Lung microvascular endothelial cell (primary cell): ENCODE measurements around the gene PHF1. TPM values are rescaled to one million over a fixed set of nuclear protein-coding genes. Genes with fewer than 3 reads are reported as not detected.
"Not testable (repeated sequence)": the region's sequence is repeated elsewhere in the genome, so short reads cannot be mapped to it uniquely, and the experiment has no call there.

Experiments used
- DNase-seq, 2 donors: peaks; one replicate each; pipeline versions ENCODE4 v3.0.0 to v3.0.0-alpha.2; 2010; ENCODE audit warnings: low read depth in 2 of 2
- total RNA-seq: library from RNA; depleted of rRNA; stranded (reverse); fragments of >200 nt; gene quantifications from 2 replicates; pipeline ENCODE4 v1.2.1, GENCODE V29; 2014

Gene PHF1
- total RNA-seq = 5.4 and 9.7 TPM in 2 replicates

DNA sequence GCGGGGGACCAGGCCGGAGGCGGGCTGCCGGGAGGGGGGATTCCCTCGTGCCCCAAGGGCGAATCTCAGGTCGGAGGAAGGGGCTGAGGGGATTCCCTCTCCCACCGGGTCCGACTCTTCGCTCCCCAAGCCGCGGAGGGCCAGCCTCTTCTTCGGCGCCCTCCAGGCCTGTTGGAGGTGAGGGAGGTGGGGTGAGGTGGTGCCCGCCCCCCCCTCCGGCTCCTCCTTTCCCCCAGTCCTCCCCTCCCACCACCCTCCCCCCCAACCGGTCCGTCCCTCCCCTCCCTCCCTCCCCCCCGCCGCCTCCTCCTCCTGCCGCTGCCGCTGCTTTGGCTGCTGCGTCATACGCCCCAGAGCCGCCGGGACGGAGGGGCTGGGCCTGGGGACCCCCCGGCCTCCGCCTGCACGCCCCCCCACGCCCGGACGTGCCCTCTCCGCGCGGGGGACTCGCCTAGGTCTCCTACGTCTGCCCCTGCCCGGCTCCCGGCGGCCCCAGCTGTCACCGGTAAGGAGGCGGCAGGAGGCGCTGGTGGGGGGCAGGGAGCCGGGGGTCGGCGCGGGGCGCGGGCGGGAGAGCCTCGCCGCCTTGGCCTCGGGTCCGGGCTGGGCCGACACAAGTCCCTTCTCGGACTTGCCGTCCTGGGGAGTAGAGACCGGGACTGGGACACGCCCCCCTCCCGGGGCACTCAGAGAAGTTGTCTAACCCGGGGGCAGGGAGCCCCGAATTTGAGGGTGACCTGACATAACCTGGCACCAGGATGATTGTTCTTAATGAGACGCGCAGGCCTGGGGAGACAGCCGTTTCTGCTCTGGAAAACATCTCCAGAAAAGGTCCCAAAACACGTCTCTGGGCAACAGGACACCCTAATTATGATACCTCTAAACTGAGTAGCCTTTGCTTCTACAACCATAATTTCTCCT, at the start of gene PHF1:
TSS of gene PHF1 (plus strand) at position 304 of the 921 bp plus-strand sequence. CDS start 1,250 bp downstream, outside the sequence.
- peak; percentile 83 to 88 for DNase-seq

DNA sequence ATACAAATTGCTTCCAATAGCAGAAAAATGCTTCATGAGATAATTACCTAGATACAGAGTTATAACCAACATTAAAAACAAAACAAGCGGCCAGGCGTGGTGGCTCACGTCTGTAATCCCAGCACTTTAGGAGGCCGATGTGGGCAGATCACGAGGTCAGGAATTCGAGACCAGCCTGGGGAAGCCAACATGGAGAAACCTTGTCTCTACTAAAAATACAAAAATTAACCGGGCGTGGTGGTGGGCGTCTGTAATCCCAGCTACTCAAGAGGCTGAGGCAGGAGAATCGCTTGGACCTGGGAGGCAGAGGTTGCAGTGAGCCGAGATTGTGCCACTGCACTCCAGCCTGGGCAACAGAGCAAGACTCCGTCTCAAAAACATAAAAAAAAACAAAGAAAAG, 47.3 kb upstream of the PHF1 start:
- DNase-seq = not testable (repeated sequence)

DNA sequence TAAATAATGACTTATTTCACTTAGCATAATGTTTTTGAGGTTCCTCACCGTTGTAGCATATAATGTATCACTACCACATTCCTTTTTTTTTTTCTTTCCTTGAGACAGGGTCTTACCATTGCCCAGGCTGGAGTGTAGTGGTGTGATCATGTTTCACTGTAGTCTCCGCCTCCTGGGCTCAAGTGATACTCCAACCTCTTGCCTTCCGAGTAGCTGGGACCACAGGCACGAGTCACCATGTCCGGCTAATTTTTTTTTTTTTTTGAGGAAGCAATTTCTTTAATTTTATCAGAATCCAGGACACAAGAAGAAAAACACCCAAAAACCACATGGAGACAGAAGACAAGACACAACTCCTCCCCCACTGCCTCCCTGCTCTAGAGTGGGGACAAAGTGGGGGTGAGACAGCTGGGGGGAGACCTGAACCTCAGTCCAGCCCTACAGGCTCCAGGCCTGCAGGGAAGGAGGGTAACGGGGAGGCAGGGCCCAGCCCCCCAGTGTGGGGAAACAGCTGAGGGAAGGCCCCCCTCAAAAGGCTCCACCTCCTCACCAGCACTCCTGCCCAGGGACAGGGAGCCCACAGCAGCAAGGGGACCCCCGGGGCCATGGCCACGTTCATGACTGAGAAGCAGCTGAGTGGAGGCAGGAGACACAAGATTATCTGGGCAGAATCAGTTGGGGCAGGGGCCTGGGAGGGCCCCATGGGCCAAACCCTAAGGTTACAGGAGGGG, 46.2 kb upstream of the PHF1 start:
- DNase-seq = peak in 1 of 2 donors; percentile 14

- DNase-seq = not testable (repeated sequence)
These were observed 45.4 kb upstream of the PHF1 start for GRCh38 chr6:33365206-33365971.

DNA sequence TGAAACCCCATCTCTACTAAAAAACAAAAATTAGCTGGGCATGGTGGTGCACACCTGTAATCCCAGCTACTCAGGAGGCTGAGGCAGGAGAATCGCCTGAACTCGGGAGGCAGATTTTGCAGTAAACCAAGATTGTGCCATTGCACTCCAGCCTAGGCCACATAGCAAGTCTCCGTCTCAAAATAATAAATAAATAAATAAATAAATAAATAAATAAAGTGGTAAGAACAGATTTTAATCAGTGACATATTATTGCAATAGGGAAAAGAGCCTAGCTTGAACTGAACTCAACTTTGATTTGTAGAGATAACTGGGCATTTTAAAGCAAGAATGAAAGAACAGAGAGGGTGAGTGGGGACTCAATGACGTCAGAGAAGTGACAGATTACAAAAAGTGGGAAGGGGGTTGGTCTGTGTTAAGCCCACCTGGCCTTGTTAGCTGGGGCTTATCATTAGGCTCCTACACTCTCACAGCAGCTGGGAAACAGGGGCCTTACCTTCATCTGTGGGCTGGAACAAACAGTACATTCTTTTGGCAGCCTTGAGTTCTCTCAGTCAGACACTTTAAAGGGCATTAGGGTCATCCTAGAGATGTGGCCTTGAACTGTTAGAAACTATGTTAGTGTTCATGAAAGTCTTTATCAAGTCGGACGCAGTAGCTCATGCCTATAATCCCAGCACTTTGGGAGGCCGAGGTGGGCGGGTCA, 43.7 kb upstream of the PHF1 start:
- no peak for DNase-seq

DNA sequence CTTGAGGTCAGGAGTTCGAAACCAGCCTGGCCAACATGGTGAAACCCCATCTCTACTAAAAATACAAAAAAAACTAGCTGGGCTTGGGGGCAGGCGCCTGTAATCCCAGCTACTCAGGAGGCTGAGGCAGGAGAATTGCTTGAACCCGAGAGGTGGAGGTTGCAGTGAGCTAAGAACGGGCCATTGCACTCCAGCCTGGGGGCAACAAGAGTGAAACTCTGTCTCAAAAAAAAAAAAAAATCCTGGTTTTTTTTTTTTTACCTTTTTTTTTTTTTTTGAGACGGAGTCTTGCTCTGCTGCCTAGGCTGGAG, 43.1 kb upstream of the PHF1 start:
- not testable (repeated sequence) for DNase-seq

DNA sequence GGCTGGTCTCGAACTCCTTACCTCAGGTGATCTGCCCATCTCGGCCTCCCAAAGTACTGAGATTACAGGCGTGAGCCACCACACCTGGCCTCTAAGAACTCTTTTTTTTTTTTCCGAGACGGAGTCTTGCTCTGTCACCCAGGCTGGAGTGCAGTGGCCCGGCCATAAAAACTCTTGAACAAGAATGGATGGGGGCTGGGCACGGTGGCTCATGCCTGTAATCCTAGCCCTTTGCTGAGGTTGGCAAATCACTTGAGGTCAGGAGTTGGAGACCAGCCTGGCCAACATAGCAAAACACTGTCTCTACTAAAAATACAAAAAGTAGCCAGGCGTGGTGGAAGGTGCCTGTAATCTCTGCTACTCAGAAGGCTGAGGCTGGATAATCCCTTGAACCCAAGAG, 38.9 kb upstream of the PHF1 start:
- DNase-seq = not testable (repeated sequence)

- no peak for DNase-seq
These were observed 38.2 kb upstream of the PHF1 start for GRCh38 chr6:33372526-33373123.

DNA sequence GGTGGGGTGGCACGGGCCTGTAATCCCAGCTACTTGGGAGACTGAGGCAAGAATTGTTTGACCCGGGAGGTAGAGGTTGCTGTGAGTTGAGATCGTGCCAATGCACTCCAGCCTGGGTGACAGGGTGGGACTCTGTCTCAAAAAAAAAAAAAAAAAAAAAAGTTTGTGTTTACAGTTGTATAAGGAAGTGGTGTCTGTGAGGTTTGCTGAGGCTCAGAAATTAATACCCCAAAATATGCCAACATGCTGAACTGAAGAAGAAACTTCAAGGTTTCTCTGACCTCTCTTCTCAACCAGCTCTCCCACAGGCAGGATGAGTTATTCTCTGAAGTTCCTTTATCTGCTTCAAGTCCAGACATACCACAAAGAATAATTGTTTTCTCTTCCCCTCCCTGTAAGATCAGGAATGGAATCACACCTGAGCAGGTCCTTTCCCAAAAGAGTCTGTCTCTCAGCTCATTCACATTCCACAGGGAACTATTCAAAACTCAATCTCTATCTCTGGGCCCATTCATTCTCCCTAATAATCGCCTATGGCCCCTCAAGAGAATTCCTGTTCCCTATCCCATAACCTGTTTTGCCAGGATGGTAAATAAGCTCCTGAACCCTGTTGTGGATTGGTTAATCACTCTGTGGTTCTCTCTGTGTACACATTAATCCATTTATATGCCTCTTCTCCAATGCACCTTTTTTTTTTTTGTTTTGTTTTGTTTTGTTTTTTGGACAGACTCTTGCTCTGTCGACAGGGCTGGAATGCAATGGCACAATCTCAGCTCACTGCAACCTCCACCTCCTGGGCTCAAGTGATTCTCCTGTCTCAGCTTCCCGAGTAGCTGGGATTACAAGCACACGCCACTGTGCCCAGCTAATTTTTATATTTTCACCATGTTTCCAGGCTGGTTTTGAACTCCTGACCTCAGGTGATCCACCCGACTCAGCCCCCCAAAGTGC, 36.6 kb upstream of the PHF1 start:
- DNase-seq = no peak

DNA sequence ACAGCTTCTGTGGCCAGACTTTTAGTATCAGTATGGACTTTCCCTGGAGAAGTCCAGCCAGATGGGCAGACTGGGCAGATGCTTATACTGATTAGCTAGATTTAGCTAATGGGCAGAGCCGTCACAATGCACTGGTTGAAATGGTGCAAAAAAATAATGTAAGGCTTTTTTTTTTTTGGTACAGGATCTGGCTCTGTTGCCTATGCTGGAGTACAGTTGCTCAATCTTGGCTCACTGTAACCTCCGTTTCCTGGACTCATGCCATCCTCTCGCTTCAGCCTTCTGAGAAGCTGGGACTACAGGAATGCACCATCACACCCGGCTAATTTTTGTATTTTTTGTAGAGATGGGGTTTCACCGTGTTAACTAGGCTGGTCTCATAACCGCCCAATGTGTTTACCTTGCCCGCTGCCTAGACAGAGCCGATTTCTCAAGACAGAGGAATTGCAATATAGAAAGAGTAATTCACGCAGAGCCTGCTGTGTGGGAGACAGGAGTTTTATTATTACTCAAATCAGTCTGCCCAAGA, 35.6 kb upstream of the PHF1 start:
- DNase-seq = peak; percentile 57 to 64

DNA sequence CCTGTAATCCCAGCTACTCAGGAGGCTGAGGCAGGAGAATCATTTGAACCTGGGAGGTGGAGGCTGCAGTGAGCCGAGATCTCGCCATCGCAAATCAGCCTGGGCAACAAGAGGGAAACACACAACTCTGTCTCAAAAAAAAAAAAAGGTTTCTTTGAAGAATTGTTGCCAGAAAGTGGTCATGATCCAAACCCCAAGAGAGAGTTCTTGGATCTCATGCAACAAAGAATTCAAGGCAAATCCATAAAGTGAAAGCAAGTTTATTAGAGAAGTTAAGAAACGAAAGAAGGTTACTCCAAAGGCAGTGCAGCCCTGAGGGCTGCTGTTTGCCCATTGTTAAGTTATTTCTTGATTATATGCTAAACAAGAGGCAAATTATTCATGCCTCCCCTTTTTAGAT, 33.6 kb upstream of the PHF1 start:
- no peak for DNase-seq

DNA sequence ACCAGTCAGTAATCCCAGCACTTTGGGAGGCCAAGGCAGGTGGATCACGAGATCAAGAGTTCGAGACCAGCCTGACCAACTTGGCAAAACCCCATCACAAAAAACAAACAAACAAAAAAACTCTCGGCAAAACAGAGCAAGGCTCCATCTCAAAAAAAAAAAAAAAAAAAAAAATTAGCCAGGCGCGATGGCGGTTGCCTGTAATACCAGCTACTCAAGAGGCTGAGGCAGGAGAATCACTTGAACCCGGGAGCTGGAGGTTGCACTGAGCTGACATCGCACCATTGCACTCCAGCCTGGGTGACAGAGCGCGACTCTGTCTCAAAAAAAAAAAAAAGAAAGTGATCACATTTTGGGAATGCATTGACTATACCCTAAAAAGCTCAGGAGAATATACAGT, 31.6 kb upstream of the PHF1 start:
- not testable (repeated sequence) for DNase-seq

- no peak for DNase-seq
These were observed 30.4 kb upstream of the PHF1 start for GRCh38 chr6:33380272-33380981.

DNA sequence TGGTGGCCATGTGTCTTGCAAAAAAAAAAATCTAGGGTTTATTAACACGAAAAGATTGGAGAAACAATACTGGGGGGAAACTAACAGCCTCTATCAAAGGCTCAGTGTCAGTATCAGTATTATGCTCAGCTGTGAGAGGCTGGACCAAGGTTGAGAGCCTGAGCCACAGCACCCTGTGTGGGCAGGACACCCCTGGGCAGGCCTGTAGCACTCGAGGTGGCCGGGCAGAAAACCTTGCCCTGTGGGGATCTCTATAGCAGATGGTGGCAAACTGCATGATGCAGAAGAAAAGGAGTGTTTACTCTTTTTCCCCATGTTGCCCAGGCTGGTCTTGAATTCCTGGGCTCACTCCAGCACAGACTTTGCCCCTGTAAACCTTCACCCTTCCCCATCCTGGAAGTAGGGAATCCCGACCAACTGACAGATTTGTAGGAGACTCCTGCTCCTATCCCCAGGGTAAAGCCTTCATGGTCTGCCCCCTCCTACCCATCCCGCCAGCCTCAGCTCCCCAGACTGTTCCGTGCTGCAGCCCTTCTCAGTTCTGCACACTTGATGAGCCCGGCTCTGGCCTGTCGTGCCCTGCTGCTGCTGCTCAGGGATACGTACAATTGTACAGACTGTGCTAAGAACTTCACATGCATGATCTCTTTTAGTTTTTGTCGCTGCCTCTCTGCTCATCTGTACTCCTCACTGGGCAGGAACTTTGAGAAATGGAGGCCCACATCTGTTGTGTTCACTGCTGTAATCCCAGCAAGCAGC, 27.2 kb upstream of the PHF1 start:
- no peak for DNase-seq

- peak in 1 of 2 donors; percentile 67 for DNase-seq
These were observed 26.2 kb upstream of the PHF1 start for GRCh38 chr6:33384581-33385020.

DNA sequence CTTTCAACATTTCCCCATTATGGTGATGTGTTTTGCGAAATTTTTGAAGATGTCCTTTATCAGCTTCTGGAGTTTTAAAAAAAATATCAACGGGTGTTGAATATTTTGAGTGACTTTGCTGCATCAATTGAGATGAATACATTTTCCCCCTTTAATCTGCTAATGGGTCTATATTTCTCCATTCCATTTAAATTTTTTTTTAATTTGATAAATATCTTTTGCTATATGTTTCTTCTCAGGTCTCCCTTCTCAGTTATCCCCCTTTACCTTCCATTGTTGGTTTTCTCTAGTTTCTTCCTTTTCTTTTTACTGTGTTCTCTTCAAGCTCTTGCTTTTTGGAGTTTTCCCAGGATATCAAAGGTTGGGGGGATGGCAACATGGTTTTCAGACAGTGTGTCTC, 20.6 kb upstream of the PHF1 start:
- DNase-seq = no peak

DNA sequence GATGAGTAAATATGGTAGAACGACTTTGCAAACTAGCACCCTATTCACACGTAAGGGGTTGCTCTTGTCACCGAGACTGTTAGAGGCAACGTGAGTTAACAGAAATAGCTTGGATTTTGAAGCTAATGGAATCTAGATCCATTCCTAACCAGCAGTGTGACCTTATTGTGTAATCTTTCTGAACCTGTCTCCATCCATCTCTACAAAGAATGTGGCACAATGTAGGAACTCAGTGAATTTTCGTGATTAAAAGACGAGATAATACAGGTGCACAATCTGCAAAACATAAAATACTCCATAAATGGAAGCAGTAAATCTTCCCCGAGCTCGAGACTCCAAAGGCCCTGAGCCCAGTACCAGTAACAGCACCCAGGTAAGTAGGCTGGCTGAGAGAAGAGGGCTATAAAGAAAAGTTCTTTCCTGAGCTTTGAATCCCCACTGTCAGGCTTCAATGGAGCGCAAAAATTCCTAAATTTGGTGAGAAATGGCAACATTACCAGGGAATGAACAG, 20.0 kb upstream of the PHF1 start:
- DNase-seq = no peak
